SU-DHL-6 (cell line): Measurements from ENCODE around the gene RHOB.
"Not testable (repeated sequence)": the region's sequence is repeated elsewhere in the genome, so short reads cannot be mapped to it uniquely, and the experiment has no call there.

ENCODE experiments used
- H2AFZ ChIP-seq: fragments of 200-600 bp; sonication (generic); 2 replicates; pipeline ENCODE4 v1.6.1; 2014; ENCODE audit warnings: low read depth, mild to moderate bottlenecking, moderate library complexity, mixed read lengths, antibody characterized with exemption, low read length; ENCODE audit not compliant: severe bottlenecking
- H3F3A ChIP-seq: fragments of 200-600 bp; shearing (Covaris generic); 2 replicates; pipeline ENCODE4 v1.6.0; 2016; ENCODE audit warnings: antibody characterized with exemption, mild to moderate bottlenecking; ENCODE audit not compliant: insufficient read depth
- H3K27ac ChIP-seq: fragments of 200-600 bp; sonication (generic); 2 replicates; pipeline ENCODE4 v1.5.1; 2016; ENCODE audit warnings: low read depth, mild to moderate bottlenecking, low read length, moderate library complexity, mixed read lengths
- H3K27me3 ChIP-seq: fragments of 200-600 bp; sonication (generic), shearing (Covaris generic); 2 replicates; pipeline ENCODE4 v1.6.0; 2014; ENCODE audit warnings: mild to moderate bottlenecking, low read length
- H3K36me3 ChIP-seq: fragments of 200-600 bp; sonication (generic); 2 replicates; pipeline ENCODE4 v1.6.1; 2014; ENCODE audit warnings: mild to moderate bottlenecking, low read length, mixed read lengths
- H3K4me2 ChIP-seq: fragments of 300-600, 200-600 bp; shearing (Covaris generic), sonication (generic); 2 replicates; pipeline ENCODE4 v1.6.0; 2014; ENCODE audit warnings: low read length, low read depth, mild to moderate bottlenecking; ENCODE audit not compliant: poor library complexity, severe bottlenecking
- H3K4me3 ChIP-seq: fragments of 200-600 bp; sonication (generic); 2 replicates; pipeline ENCODE4 v1.5.1; 2014; ENCODE audit warnings: antibody characterized with exemption, low read length, mild to moderate bottlenecking, mixed read lengths; ENCODE audit not compliant: insufficient read depth, poor library complexity, severe bottlenecking
- H3K79me2 ChIP-seq: fragments of 200-600 bp; sonication (generic); 2 replicates; pipeline ENCODE4 v1.6.1; 2014; ENCODE audit warnings: mild to moderate bottlenecking, low read length, moderate library complexity; ENCODE audit not compliant: insufficient read depth
- H3K9ac ChIP-seq: fragments of 200-600 bp; sonication (generic); 2 replicates; pipeline ENCODE4 v1.7.0; 2014; ENCODE audit warnings: mild to moderate bottlenecking, low read length
- H3K9me2 ChIP-seq: fragments of 200-600 bp; sonication (generic); replicated peaks from 2 replicates; pipeline ENCODE4 v1.6.1; 2014; ENCODE audit warnings: low read length; ENCODE audit not compliant: insufficient read depth
- H3K9me3 ChIP-seq: fragments of 200-600 bp; sonication (generic); 2 replicates; pipeline ENCODE4 v1.6.1; 2014; ENCODE audit warnings: low read length, mixed read lengths; ENCODE audit not compliant: insufficient read depth
- H4K20me1 ChIP-seq: fragments of 200-600 bp; sonication (generic); 2 replicates; pipeline ENCODE4 v1.6.1; 2014; ENCODE audit warnings: low read depth, mild to moderate bottlenecking, antibody characterized with exemption, low read length, moderate library complexity, mixed read lengths
- EZH2phosphoT487 ChIP-seq: fragments of 200-600 bp; sonication (generic), shearing (Covaris generic); conservative IDR thresholded peaks from 2 replicates; pipeline ENCODE4 v1.6.1; 2018; ENCODE audit warnings: mild to moderate bottlenecking, antibody characterized with exemption, low read length, moderate library complexity, mixed read lengths
- TF ChIP-seq, protein P1 (sequence below): fragments of 200-600 bp; sonication (generic); IDR thresholded peaks from one replicate; pipeline ENCODE4 v1.5.1; 2017; ENCODE audit warnings: antibody characterized with exemption, mild to moderate bottlenecking, low read length, moderate library complexity; ENCODE audit not compliant: insufficient read depth, poor library complexity, severe bottlenecking

RHOB gene

DNA sequence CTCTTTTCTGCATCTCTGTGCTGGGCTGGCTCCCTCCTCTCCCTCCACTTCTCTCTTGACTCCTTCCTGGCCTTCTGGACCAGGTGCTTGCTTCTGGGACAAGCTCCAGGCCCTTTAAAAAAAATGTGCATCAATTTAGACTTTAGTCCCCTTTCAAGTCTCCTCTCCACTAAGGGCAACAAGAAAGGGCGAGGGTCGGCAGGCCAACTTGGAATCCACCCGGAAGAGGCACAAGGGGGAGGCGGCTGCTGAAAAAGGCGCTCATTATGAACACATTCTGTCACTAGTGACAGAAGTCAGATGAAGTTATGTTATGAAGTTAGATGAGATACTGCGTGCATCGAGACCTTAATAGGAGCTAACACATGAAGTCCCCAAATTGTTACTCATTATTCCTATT lies 13.6 kb upstream of the RHOB start:
- no peak overlapping the region for H3K9ac ChIP-seq

GRCh38 chr2:20433946-20434553 lies 12.8 kb upstream of the RHOB start:
- H3K9me3 ChIP-seq = no peaks in the 10 kb centered on the region
- H3K27ac ChIP-seq = no peak overlapping the region
- H3F3A ChIP-seq = no peaks in the 10 kb centered on the region
- no peaks in the 10 kb centered on the region for H4K20me1 ChIP-seq
- H3K9ac ChIP-seq = no peak overlapping the region
- H3K79me2 ChIP-seq = no peaks in the 10 kb centered on the region
- no peak overlapping the region for H3K4me3 ChIP-seq
- no peaks in the 10 kb centered on the region for H3K27me3 ChIP-seq
- H3K4me2 ChIP-seq = no peak overlapping the region
- no peaks in the 10 kb centered on the region for H3K9me2 ChIP-seq
- no peak overlapping the region for H2AFZ ChIP-seq
- no peaks in the 10 kb centered on the region for H3K36me3 ChIP-seq
- TF ChIP-seq, protein P1, sequence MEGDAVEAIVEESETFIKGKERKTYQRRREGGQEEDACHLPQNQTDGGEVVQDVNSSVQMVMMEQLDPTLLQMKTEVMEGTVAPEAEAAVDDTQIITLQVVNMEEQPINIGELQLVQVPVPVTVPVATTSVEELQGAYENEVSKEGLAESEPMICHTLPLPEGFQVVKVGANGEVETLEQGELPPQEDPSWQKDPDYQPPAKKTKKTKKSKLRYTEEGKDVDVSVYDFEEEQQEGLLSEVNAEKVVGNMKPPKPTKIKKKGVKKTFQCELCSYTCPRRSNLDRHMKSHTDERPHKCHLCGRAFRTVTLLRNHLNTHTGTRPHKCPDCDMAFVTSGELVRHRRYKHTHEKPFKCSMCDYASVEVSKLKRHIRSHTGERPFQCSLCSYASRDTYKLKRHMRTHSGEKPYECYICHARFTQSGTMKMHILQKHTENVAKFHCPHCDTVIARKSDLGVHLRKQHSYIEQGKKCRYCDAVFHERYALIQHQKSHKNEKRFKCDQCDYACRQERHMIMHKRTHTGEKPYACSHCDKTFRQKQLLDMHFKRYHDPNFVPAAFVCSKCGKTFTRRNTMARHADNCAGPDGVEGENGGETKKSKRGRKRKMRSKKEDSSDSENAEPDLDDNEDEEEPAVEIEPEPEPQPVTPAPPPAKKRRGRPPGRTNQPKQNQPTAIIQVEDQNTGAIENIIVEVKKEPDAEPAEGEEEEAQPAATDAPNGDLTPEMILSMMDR = no peak
- no peak for TF ChIP-seq EZH2phosphoT487

More for the DNA sequence above, 13.6 kb upstream of the RHOB start:
- H3F3A ChIP-seq = no peaks in the 10 kb centered on the region
- no peak overlapping the region for H2AFZ ChIP-seq
- no peaks in the 10 kb centered on the region for H3K9me2 ChIP-seq
- H3K4me2 ChIP-seq = no peak overlapping the region
- no peak overlapping the region for H3K4me3 ChIP-seq
- no peak overlapping the region for H3K27ac ChIP-seq
- TF ChIP-seq, protein P1 = no peak
- no peak for TF ChIP-seq EZH2phosphoT487
- no peaks in the 10 kb centered on the region for H4K20me1 ChIP-seq
- H3K79me2 ChIP-seq = no peaks in the 10 kb centered on the region
- H3K9me3 ChIP-seq = no peaks in the 10 kb centered on the region
- H3K36me3 ChIP-seq = no peaks in the 10 kb centered on the region
- H3K27me3 ChIP-seq = no peaks in the 10 kb centered on the region

DNA sequence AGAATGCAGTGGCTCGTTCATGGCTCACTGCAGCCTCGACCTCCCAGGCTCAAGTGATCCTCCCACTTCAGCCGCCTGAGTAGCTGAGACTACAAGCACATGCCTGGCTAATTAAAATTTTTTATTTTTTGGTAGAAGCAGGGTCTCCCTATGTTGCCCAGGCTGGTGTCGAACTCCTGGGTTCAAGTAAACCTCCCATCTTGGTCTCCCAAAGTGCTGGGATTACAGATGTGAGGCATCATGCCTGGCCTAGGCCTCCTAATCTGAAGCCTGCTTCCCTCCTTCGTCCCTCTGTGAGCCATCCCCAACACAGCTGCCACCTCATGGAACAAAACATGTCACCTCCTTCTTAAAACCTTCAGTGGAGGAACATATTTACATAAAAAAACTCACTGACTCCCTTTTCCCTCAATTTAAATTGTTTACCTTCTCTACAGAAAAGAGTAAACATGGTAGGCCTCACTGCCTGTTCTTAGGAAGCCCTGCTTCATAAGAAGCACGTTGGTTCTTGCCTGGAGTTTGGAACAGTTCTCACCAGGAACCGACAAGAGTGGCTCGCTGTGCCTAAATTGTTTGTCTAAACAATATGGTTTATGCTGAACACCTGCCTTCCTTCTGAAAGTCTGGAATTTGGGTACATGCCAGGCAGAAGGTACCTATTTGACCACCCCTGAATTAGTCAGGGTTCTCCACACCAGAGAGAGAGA lies 12.1 kb upstream of the RHOB start:
- Histone ChIP-seq H3K9me2 (no peaks in the 10 kb centered on the region), H2AFZ (no peak overlapping the region), H4K20me1 (no peaks in the 10 kb centered on the region), H3K4me3 (no peak overlapping the region), H3K9me3 (no peaks in the 10 kb centered on the region), H3K27me3 (no peaks in the 10 kb centered on the region), H3K79me2 (no peaks in the 10 kb centered on the region), H3K27ac (no peak overlapping the region), H3F3A (no peaks in the 10 kb centered on the region), H3K36me3 (no peaks in the 10 kb centered on the region), H3K9ac (no peak overlapping the region), H3K4me2 (no peak overlapping the region)
- no peak for TF ChIP-seq EZH2phosphoT487
- TF ChIP-seq, protein P1 = no peak

DNA sequence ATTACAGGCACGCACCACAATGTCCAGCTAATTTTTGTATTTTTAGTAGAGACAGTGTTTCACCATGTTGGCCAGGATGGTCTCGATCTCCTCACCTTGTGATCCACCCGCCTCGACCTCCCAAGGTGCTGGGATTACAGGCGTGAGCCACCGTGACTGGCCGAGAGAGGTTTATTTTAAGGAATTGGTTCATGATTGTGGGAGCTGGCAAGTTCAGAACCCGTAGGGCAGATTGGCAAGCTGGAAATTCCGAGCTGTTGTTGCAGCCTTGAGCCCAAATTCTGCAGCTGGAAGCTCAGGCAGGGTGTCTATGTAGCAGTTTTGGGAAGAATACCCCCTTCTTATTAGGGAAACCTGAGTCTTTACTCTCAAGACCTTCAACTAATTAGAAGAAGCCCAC lies 11.4 kb upstream of the RHOB start:
- not testable (repeated sequence) for H3K9me3 ChIP-seq, H2AFZ ChIP-seq, H3K4me2 ChIP-seq, H3K79me2 ChIP-seq, H3K36me3 ChIP-seq, H3K9me2 ChIP-seq, H3K27ac ChIP-seq, H3F3A ChIP-seq, H3K4me3 ChIP-seq, H3K9ac ChIP-seq, H3K27me3 ChIP-seq, H4K20me1 ChIP-seq
